Nephron (organoid): ENCODE measurements around the gene FAM180B.
"Not testable (repeated sequence)": the region's sequence is repeated elsewhere in the genome, so short reads cannot be mapped to it uniquely, and the experiment has no call there.

Source experiments
- H3K27ac Mint-ChIP-seq, 3 experiments: 2 replicates each; pipeline ENCODE4 v1.8.0; 2020; ENCODE audit warnings: mixed read lengths in 3 of 3, mild to moderate bottlenecking in 2 of 3, moderate library complexity in 1 of 3
- H3K27me3 Mint-ChIP-seq: 2 replicates; pipeline ENCODE4 v1.8.0; 2021; ENCODE audit warnings: low read depth, mild to moderate bottlenecking, moderate library complexity, mixed read lengths
- H3K36me3 Mint-ChIP-seq: 2 replicates; pipeline ENCODE4 v1.8.0; 2020; ENCODE audit warnings: low read depth, mixed read lengths
- H3K4me1 Mint-ChIP-seq: 2 replicates; pipeline ENCODE4 v1.8.0; 2020; ENCODE audit warnings: mixed read lengths
- H3K4me3 Mint-ChIP-seq, 3 experiments: 2 replicates each; pipeline ENCODE4 v1.8.0; 2020; ENCODE audit warnings: mild to moderate bottlenecking in 3 of 3, mixed read lengths in 3 of 3, moderate library complexity in 2 of 3
- H3K9me3 Mint-ChIP-seq: 2 replicates; pipeline ENCODE4 v1.8.0; 2020; ENCODE audit warnings: mixed read lengths
- TF ChIP-seq, protein P1 (sequence below), 3 experiments: fragments of 200-600 bp; sonication (generic); IDR thresholded peaks; one replicate each; pipeline ENCODE4 v1.5.0; 2021; ENCODE audit warnings: antibody characterized with exemption in 3 of 3; ENCODE audit not compliant: unreplicated experiment in 3 of 3

The FAM180B gene

DNA sequence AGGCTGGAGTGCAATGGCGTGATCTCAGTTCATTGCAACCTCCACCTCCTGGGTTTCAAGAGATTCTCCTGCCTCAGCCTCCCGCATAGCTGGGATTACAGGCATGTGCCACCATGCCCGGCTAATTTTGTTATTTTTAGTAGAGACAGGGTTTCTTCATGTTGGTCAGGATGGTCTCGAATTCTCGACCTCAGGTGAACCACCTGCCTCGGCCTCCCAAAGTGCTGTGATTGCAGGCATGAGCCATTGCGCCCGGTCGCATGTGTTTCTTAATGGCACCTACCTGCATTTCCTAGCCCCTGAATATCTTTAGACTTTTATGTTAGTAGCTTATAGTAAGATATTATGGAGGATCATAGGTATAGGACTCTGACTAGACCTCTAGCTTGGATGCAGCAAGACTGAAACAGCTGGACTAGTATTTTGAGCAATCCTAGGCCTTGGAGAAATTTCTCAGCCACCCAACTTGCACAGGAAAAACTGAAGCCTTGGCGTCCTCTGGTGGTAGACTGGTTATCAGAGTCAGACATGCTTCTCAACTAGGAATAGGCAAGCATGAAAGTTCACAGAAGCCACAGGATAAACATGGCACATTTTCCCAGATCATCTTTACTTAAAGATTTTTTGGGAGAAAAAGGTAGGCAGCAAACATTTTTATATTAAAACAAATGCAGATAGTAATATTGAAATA is 30.4 kb downstream of the FAM180B start:
- H3K27me3 Mint-ChIP-seq: no peaks in the 10 kb centered on the region
- peaks cover 18% of the 10 kb centered on the region for H3K36me3 Mint-ChIP-seq
- peaks cover 5% of the 10 kb centered on the region for H3K4me1 Mint-ChIP-seq
- peak overlapping the region in 2 of 3 experiments; percentile 3 to 60 for H3K27ac Mint-ChIP-seq
- TF ChIP-seq, protein P1, sequence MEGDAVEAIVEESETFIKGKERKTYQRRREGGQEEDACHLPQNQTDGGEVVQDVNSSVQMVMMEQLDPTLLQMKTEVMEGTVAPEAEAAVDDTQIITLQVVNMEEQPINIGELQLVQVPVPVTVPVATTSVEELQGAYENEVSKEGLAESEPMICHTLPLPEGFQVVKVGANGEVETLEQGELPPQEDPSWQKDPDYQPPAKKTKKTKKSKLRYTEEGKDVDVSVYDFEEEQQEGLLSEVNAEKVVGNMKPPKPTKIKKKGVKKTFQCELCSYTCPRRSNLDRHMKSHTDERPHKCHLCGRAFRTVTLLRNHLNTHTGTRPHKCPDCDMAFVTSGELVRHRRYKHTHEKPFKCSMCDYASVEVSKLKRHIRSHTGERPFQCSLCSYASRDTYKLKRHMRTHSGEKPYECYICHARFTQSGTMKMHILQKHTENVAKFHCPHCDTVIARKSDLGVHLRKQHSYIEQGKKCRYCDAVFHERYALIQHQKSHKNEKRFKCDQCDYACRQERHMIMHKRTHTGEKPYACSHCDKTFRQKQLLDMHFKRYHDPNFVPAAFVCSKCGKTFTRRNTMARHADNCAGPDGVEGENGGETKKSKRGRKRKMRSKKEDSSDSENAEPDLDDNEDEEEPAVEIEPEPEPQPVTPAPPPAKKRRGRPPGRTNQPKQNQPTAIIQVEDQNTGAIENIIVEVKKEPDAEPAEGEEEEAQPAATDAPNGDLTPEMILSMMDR (IDR thresholded peaks at IDR 0.05; ENCODE audit: unreplicated experiment in 3 of 3): peak; percentile 49 to 76 (median 66)
- H3K9me3 Mint-ChIP-seq: no peaks in the 10 kb centered on the region
- H3K4me3 Mint-ChIP-seq: no peak overlapping the region

DNA sequence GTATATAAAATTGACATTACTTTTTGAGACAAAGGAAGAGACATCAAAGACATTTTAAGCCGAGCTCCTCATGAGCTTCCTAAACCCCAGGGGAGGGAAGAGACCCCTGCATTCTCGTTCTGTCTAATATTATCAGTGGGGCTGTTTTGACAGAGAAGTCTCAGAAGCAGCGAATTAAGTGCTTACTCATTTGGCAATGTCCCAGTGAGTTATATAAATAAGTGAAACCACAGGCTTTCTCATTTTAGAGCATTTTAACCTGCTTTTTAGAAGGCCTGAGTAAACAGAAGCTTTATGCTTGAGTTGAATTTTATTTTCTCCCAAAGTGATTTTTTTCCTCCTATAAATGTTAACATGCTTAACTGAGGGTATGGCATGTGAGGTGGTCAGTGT is 30.9 kb downstream of the FAM180B start:
- no peaks in the 10 kb centered on the region for H3K27me3 Mint-ChIP-seq
- no peaks in the 10 kb centered on the region for H3K9me3 Mint-ChIP-seq
- peaks cover 21% of the 10 kb centered on the region for H3K36me3 Mint-ChIP-seq
- H3K4me1 Mint-ChIP-seq: peaks cover 5% of the 10 kb centered on the region
- H3K4me3 Mint-ChIP-seq: no peak overlapping the region
- H3K27ac Mint-ChIP-seq: peak overlapping the region in 1 of 3 experiments; percentile 60
- TF ChIP-seq, protein P1 (IDR thresholded peaks at IDR 0.05; ENCODE audit: unreplicated experiment in 3 of 3): no peak

DNA sequence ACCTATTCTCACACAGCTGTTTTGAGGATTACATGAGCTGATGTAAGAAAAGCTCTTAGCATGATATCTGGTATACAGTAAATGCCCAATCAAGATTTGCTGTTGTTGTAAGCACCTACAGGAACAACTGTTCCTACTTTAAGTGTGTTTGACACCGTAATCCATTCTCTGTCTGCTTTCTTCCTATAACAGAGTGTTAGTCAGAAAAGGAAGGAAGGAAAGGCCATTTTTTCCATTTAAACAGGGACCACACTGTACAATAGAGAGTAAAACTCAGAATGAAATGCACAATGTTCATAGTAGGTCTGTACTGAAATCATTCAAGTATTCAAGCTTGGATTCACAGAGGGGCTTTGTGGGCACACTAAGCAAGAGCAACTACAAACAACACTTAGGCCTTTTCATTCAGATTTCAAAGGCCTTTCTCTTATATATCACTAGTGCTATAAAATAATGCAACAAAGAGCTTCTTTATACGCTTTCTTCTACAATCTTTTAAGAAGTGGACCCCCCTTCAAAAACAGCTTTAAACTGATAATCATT is 34.4 kb downstream of the FAM180B start:
- TF ChIP-seq, protein P1 (IDR thresholded peaks at IDR 0.05; ENCODE audit: unreplicated experiment in 3 of 3): no peak
- Mint-ChIP-seq H3K9me3 (no peaks in the 10 kb centered on the region), H3K36me3 (peaks cover 33% of the 10 kb centered on the region), H3K4me3 (no peak overlapping the region), H3K27me3 (no peaks in the 10 kb centered on the region), H3K4me1 (peaks cover 5% of the 10 kb centered on the region), H3K27ac (no peak overlapping the region)

DNA sequence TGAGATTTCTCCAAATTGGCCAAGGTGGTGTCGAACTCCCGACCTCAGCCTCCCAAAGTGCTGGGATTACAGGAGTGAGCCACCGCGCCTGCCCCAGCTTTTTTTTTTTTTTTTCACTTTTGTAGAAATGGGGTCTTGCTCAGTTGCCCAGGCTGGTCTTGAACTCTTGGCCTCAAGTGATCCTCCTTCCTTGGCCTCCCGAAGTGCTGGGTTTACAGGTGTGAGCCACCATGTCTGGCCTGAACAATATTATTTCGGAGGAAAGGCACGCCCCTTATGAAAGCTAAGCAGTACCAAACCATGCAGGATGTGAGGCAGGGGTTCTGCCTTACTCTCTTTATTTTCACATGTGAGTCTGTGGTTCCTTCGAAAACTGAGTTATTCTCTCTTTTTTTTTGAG is 39.8 kb downstream of the FAM180B start:
- H3K36me3 Mint-ChIP-seq: peaks cover 61% of the 10 kb centered on the region
- TF ChIP-seq, protein P1 (IDR thresholded peaks at IDR 0.05; ENCODE audit: unreplicated experiment in 3 of 3): no peak
- no peaks in the 10 kb centered on the region for H3K9me3 Mint-ChIP-seq
- no peak overlapping the region for H3K27ac Mint-ChIP-seq
- no peaks in the 10 kb centered on the region for H3K27me3 Mint-ChIP-seq
- H3K4me3 Mint-ChIP-seq: no peak overlapping the region
- no peaks in the 10 kb centered on the region for H3K4me1 Mint-ChIP-seq

DNA sequence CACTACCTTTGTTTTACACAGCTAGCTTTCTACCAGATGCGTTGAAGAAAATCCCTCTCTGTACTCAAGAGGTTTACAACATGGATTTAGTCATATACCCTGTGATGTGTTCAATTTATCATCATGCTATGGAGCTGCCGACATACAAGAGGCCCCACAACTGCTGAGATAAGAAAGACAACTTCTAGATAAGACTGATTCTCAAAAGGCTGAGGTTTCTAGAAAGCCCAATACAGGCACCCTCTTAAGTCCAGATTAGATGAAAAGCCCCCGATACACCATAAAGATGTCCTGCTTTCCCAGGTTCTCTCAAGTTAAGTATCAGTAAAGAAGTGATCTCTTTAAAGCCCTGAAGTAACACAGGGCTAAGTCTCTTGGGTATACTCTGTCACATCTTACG is 41.5 kb downstream of the FAM180B start:
- TF ChIP-seq, protein P1 (IDR thresholded peaks at IDR 0.05; ENCODE audit: unreplicated experiment in 3 of 3): no peak
- Mint-ChIP-seq H3K27me3 (no peaks in the 10 kb centered on the region), H3K4me1 (no peaks in the 10 kb centered on the region), H3K27ac (no peak overlapping the region), H3K36me3 (peaks cover 65% of the 10 kb centered on the region), H3K4me3 (no peak overlapping the region), H3K9me3 (no peaks in the 10 kb centered on the region)

DNA sequence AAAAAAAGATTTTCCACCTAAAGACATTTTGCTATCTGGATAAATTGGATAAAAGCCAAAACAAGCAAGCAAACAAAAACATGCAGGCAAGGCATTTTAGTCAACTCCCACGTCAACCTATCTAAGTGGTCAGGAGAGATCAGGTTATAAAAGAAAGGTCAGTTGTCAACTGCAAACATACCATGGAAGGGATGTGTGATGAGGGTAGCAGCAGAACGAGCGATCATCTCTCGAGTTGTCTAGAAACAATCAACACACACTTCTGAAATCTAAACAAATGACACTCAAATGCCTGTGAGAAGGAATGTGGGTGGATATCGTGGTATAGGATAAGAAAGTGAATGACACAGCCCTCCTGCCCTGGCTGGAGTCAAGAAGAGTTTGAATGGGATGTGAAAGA is 45.0 kb downstream of the FAM180B start:
- TF ChIP-seq, protein P1 (IDR thresholded peaks at IDR 0.05; ENCODE audit: unreplicated experiment in 3 of 3): no peak
- no peak overlapping the region for H3K4me3 Mint-ChIP-seq

DNA sequence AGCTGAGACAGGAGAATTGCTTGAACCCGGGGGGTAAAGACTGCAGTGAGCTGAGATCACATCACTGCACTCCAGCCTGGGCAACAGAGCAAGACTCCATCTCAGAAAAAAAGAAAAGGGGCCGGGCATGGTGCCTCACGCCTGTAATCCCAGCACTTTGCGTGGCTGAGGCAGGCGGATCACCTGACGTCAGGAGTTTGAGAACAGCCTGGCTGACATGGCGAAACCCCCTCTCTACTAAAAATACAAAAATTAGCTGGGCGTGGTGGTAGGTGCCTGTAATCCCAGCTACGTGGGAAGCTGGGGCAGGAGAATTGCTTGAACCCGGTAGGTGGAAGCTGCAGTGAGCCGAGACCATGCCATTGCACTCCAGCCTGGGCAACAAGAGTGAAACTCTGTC is 49.9 kb downstream of the FAM180B start:
- not testable (repeated sequence) for H3K27me3 Mint-ChIP-seq, H3K9me3 Mint-ChIP-seq, H3K4me3 Mint-ChIP-seq, H3K4me1 Mint-ChIP-seq, H3K27ac Mint-ChIP-seq
- peaks cover 56% of the 10 kb centered on the region for H3K36me3 Mint-ChIP-seq

More for the DNA sequence above, 45.0 kb downstream of the FAM180B start:
- Mint-ChIP-seq H3K27ac (no peak overlapping the region), H3K9me3 (no peaks in the 10 kb centered on the region), H3K27me3 (no peaks in the 10 kb centered on the region), H3K36me3 (peaks cover 72% of the 10 kb centered on the region), H3K4me1 (no peaks in the 10 kb centered on the region)
